Esophagus squamous epithelium (tissue), 4 donors: ENCODE measurements around the gene SP3.

Experiments
- POLR2A ChIP-seq, 4 donors: fragments of 450-650 bp; IDR thresholded peaks; one replicate each; pipeline ENCODE4 v1.6.1; 2017; ENCODE audit warnings: antibody characterized with exemption in 4 of 4, mild to moderate bottlenecking in 4 of 4, moderate library complexity in 3 of 4
- TF ChIP-seq, protein P1 (sequence below), 6 experiments: fragments of 450-650 bp in 4 of 6; fragments of 200-600 bp in 2 of 6; sonication (generic) in 2 of 6; IDR thresholded peaks; one replicate each; pipeline ENCODE4 v1.5.1; 2016 to 2019; ENCODE audit warnings: antibody characterized with exemption in 6 of 6, mild to moderate bottlenecking in 4 of 6, moderate library complexity in 4 of 6

DNA sequence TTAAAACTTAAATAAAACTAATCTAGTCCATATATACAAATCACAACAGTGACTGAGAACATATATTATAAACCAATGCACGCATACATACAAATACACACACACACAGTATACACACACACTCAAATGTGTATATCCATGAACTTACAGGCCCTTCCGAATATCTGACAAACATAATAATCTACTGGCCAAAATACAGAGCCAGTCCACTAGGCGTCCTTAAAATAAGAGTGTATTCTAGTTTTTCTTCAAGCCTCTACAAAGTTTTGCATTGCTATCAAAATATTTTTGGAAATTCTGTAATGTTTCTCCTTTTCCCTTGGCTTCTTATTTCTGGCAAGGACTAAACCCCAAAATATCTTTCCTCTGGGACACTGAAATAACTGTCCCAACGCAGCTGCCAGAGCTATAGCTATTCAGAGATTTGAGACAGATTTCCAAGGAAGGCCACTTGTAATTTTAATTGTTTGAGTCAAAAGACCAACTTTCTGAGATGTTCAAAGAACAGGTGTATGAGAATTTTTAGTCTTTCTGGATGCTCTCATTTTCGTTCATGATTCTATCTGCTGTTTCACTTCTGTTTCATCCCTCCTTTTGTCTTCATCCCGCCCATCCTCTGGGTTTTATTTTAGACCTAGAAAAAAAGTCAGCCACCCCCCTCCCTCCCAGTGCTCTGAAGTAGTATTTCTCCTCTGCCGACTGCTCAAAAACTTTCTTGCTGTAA is 24.1 kb upstream of the SP3 start:
- TF ChIP-seq, protein P1, sequence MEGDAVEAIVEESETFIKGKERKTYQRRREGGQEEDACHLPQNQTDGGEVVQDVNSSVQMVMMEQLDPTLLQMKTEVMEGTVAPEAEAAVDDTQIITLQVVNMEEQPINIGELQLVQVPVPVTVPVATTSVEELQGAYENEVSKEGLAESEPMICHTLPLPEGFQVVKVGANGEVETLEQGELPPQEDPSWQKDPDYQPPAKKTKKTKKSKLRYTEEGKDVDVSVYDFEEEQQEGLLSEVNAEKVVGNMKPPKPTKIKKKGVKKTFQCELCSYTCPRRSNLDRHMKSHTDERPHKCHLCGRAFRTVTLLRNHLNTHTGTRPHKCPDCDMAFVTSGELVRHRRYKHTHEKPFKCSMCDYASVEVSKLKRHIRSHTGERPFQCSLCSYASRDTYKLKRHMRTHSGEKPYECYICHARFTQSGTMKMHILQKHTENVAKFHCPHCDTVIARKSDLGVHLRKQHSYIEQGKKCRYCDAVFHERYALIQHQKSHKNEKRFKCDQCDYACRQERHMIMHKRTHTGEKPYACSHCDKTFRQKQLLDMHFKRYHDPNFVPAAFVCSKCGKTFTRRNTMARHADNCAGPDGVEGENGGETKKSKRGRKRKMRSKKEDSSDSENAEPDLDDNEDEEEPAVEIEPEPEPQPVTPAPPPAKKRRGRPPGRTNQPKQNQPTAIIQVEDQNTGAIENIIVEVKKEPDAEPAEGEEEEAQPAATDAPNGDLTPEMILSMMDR (IDR thresholded peaks at IDR 0.05) = peak in 1 of 6 experiments; percentile 11
- TF ChIP-seq POLR2A (IDR thresholded peaks at IDR 0.05) = no peak
